Activated CD4-positive, alpha-beta T cell treated with anti-CD3 and anti-CD28 coated beads, Interleukin-2, Interleukin-4, amounts not matched to agents 100 ng/mL and 50 ng/mL, durations not matched to agents 16 hours and 8 hours (primary cell): ENCODE data around the gene DNAJC8.

ENCODE experiments used
- DNase-seq: peaks from one replicate; pipeline ENCODE4 v3.0.0-alpha.2; 2020; ENCODE audit warnings: low spot score

DNAJC8 gene

GRCh38 chr1:28249013-28249865, 16.4 kb upstream of the DNAJC8 start:
- DNase-seq, result no peak

DNA sequence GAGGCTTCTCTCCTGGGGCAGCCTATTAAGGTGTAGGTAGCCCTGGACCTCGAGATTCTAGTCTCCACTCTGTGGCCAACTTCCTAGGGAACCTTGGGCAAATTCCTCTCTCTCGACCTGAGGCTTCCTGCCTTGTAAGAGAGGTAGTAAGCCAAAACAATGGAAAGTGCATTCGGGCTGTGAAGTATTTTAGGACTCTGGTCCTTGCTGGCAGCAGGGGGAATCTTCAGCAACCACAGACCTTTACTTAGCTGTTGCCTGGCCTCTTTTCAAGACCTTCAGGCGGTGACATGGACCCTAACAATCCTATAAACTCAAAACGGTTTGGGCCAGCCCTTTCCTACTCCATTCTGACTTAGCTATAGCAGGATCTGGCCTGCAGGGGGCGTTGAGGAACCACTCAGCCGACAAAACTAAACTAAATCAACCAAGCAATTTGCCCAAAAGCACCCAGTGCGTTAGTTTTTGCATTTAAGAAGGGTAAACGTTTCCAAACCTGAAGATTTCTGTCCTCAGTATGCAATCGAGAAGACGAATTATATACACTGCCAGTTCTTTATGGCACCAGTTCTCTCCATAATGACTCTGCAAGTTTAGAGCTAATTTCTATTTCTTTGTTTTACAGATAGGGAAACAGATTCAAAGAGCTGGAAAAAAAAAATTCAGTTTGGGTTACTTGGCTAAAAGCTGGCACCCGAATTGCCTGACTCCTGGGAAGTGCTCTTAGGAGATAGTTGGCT, 15.6 kb upstream of the DNAJC8 start:
- peak; percentile 88 for DNase-seq

GRCh38 chr1:28247612-28248272, 14.9 kb upstream of the DNAJC8 start:
- no peak for DNase-seq

GRCh38 chr1:28246427-28246832, 13.6 kb upstream of the DNAJC8 start:
- DNase-seq, result peak; percentile 78

- no peak for DNase-seq
Measured at GRCh38 chr1:28244549-28245251, 11.9 kb upstream of the DNAJC8 start.

DNA sequence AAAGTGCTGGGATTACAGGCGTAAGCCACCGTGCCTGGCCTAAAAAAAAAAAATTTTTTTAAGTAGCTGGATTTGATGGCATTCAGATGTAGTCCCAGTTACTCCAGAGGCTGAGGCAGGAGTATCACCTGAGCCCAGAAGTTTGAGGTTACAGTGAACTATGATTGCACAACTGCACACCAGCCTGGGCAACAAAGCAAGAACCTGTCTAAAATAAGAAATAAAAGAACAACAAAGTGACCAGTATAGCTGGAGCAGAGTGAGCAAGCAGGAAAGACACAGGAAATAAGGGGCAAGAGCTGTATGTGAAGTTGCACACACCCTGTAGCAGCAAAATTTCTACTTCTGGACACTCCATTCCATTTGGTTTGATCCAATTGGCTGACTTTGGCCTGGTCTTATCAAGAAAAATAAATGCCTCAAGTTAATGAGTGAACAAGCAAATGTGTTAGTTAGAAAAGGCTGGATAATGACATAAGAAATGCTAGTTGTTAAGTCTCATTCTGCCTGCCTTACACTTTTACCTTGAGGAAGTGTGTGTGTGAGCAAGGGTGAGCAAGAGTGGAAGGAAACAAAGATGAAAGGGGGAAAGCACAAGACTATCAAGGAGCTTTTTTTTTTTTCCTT, 11.0 kb upstream of the DNAJC8 start:
- DNase-seq, result no peak

DNA sequence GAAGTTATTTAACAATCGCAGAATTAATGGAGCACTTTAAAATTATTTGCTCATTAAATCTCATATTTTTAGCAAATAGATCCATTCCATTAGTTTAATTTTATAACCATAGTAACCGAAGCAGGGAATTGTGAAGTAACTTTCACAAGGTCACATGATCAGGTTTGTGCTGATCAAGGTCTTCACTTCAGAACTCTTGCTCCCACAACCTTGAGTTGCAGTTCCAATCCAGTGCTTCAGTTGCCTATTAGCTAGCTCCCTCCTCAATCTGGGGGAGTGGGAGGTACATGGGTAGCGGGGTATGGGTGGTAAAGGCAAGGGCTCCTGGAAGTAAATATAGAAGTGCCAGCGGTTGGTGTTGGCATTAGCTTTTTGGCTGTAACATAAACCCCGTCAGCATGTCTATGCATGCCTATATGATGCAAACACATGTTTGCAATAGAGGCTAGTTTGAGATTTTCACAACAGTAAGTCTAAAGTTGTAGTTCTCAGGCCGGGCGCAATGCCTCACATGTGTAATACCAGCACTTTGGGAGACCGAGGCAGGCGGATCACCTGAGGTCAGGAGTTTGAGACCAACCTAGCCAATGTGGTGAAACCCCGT, 8.9 kb upstream of the DNAJC8 start:
- no peak for DNase-seq

GRCh38 chr1:28240024-28240423, 7.2 kb upstream of the DNAJC8 start:
- DNase-seq, result no peak

GRCh38 chr1:28239004-28239403, 6.2 kb upstream of the DNAJC8 start:
- no peak for DNase-seq

GRCh38 chr1:28236656-28237322, 4.0 kb upstream of the DNAJC8 start:
- DNase-seq, result no peak

- peak; percentile 98 for DNase-seq
Measured at GRCh38 chr1:28235755-28236655, 3.2 kb upstream of the DNAJC8 start, which contains the start of gene ATP5IF1. Gene ATP5IF1 (plus strand): TSS chr1:28236124. CDS start chr1:28236184, 60 bp downstream.

- DNase-seq, result no peak
Measured at GRCh38 chr1:28233264-28233606, 406 bp upstream of the DNAJC8 start.

- DNase-seq, result no peak
Measured at GRCh38 chr1:28229996-28230395, 2.8 kb downstream of the DNAJC8 start.

GRCh38 chr1:28229089-28229488, 3.7 kb downstream of the DNAJC8 start:
- DNase-seq, result no peak

- no peak for DNase-seq
Measured at GRCh38 chr1:28213315-28213714, 19.5 kb downstream of the DNAJC8 start.

DNA sequence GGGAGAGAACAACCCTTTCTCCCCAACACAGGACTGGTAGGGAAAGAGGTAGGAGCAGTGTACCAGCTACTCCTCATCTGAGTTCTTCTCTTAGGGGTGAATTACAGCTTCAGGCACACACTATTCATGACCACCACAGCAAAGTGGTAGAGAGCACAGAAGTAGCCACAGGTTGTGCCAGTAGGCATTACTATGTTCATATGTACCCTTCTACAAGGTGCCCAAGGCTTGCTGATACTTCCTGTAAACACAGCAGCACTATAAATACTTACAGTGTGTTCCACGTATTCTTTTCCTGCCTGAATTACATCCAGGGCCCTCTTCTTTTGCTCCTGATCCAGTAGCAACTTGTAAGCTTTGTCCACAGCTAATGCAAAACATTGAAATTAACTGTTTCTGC, 23.1 kb downstream of the DNAJC8 start:
- no peak for DNase-seq

DNA sequence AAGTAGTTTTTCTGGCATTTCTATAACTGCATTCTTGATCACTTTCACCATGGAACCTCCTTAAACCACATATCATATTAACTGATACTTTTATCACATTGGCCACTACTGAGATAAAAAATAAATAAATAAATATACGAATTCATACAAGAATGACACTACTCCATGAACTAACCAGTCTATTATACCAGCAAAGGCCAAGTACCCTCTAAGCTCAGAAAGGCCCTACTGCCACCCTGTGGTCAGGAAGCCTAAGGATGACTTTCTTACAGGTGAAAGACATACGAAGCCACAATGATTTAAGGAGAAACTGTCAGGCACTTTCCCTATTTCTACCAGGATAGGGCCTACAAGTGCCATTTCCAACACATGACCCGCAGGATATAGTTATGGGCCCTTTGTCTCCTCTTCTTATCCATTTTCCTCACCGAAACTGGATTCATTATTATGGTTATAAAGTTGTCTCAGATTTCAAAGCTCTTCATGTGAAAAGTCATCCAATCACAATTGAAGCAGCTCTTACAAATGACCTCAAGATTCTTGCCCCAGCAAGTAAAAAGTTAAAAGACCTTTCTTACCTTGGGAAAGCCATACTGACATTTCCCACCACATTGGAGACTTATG, 23.9 kb downstream of the DNAJC8 start:
- peak; percentile 68 for DNase-seq

- DNase-seq, result no peak
Measured at GRCh38 chr1:28205243-28205642, 27.6 kb downstream of the DNAJC8 start.

GRCh38 chr1:28200234-28200873, 32.5 kb downstream of the DNAJC8 start:
- no peak for DNase-seq
